Measurements from ENCODE around the gene NGB.

Gene NGB

GRCh38 chr14:77260199-77260598, 10.8 kb downstream of the NGB start:
- H3K4me3 ChIP-seq (ENCODE audit: control insufficient read depth, low read depth, low read length), result no peak overlapping the region
- DNase-seq (ENCODE audit: low read depth), result no peak
- TF ChIP-seq CTCF (IDR thresholded peaks at IDR 0.05; ENCODE audit: control insufficient read depth, insufficient read depth, low read depth, low read length, missing control alignments), result no peak

DNA sequence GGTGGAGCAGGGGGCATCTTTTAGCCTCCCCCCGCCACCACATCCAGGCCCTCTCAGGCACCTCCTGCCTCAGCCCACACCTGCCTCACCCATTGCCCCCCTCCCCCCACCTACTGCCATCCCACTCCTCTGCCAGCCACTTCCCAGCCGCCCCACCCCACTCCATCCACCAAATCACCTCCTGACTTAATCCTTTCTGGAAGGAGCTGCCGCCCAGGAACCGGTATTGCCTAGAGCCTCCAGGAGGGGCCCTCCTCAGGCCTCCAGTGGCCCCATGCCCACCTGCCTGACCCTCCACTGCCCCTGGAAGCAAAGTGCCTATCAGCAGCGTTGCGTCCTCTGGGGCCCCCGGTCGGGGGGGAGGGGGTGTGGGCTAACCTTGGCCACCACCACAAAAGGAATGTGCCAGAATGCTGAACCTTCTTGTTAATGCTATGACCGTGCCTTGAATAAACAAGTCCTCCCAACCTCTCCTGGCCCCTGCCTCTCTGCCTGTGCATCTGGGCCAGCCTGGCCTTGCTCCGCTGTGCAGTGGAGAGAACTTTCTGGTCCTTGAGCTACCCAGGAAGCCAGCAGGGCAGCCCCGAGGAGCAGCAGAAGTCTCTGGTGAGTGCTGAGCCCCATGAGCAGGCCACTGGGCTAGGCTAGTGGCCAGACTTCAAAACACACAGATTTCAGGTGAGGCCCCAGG, 11.8 kb downstream of the NGB start:
- DNase-seq (ENCODE audit: low read depth), result no peak
- no peak overlapping the region for H3K4me3 ChIP-seq (ENCODE audit: control insufficient read depth, low read depth, low read length)
- no peak for TF ChIP-seq CTCF (IDR thresholded peaks at IDR 0.05; ENCODE audit: control insufficient read depth, insufficient read depth, low read depth, low read length, missing control alignments)

GRCh38 chr14:77258566-77258965, 12.4 kb downstream of the NGB start:
- TF ChIP-seq CTCF (IDR thresholded peaks at IDR 0.05; ENCODE audit: control insufficient read depth, insufficient read depth, low read depth, low read length, missing control alignments), result no peak
- no peak overlapping the region for H3K4me3 ChIP-seq (ENCODE audit: control insufficient read depth, low read depth, low read length)
- DNase-seq (ENCODE audit: low read depth), result no peak

- no peak overlapping the region for H3K4me3 ChIP-seq (ENCODE audit: control insufficient read depth, low read depth, low read length)
- no peak for TF ChIP-seq CTCF (IDR thresholded peaks at IDR 0.05; ENCODE audit: control insufficient read depth, insufficient read depth, low read depth, low read length, missing control alignments)
- no peak for DNase-seq (ENCODE audit: low read depth)
Observed at GRCh38 chr14:77257700-77258099, 13.3 kb downstream of the NGB start.

DNA sequence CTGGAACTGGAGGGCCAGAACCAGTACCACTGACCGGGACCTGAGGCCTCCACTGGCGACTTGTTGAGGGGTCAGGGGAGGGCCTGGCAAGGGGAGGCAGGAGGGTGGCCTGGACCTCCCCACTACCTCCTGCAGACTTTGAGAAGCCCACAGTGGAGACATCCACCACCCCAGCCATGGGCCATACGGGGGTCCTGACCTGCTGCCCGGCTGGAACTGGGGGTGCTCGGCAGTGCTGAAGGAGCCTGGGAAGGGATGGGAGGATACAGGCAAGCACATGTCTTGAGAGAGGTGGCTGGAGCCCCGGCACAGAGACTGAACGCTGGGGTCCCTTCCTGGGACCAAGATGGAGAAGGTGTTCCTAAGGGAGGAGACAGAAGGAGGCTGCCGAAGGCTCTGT, 14.3 kb downstream of the NGB start:
- DNase-seq (ENCODE audit: low read depth), result no peak
- no peak for TF ChIP-seq CTCF (IDR thresholded peaks at IDR 0.05; ENCODE audit: control insufficient read depth, insufficient read depth, low read depth, low read length, missing control alignments)
- H3K4me3 ChIP-seq (ENCODE audit: control insufficient read depth, low read depth, low read length), result no peak overlapping the region

DNA sequence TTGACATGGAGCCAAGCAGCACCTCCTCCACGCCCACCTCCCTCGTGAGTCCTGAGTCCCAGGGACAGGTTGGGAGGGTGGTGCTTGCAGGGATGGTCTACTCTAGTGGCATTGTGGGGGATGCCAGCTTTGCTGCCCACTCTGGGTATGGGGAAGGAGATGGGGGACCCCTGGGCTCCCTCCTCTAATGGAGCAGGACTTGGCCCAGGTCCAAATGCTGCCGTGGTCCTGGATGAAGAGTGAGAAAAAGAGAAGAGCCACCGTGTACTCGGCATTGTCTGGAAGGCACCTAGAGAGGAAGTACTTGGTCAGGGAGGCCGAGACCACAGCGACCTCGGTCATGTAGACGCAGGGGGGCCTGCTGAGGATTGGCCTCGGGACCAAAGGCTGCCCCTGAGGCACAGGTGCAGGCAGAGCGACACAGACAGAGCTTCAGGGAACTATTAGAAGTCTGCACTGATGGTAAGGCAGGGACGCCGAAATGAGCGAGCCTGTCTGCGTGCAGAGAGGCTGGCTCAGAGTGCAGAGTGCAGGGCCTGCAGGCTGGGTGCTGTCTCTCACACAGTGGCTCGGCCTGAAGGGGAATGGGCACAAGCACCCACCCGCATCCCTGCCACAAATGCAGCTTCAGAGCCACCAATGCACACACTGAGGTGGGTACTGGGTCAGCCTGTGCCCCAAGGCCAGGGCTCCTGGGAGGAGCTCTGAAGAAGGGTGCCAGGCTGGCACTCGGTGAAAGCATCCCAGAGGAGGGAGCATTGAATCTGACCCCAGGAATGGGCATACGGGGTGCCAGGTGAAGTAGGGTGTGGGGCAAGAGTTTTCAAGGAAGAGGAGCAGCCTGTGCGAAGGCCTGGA, 17.4 kb downstream of the NGB start:
- no peak for DNase-seq (ENCODE audit: low read depth)
- no peak for TF ChIP-seq CTCF (IDR thresholded peaks at IDR 0.05; ENCODE audit: control insufficient read depth, insufficient read depth, low read depth, low read length, missing control alignments)
- no peak overlapping the region for H3K4me3 ChIP-seq (ENCODE audit: control insufficient read depth, low read depth, low read length)

Data from AG09309 (cell line).